NT2/D1 (cell line): ENCODE measurements around the gene YPEL3.

Experiments used
- SUZ12 ChIP-seq: IDR thresholded peaks from 2 replicates; pipeline ENCODE4 v1.6.1; 2011; ENCODE audit not compliant: insufficient read length, insufficient read depth; ENCODE audit errors: extremely low read depth
- YY1 ChIP-seq: IDR thresholded peaks from 2 replicates; pipeline ENCODE4 v1.6.1; 2011; ENCODE audit not compliant: insufficient read length, insufficient read depth
- ZNF274 ChIP-seq: IDR thresholded peaks from 2 replicates; pipeline ENCODE4 v1.6.1; 2011; ENCODE audit warnings: mild to moderate bottlenecking, low read depth, low read length

DNA sequence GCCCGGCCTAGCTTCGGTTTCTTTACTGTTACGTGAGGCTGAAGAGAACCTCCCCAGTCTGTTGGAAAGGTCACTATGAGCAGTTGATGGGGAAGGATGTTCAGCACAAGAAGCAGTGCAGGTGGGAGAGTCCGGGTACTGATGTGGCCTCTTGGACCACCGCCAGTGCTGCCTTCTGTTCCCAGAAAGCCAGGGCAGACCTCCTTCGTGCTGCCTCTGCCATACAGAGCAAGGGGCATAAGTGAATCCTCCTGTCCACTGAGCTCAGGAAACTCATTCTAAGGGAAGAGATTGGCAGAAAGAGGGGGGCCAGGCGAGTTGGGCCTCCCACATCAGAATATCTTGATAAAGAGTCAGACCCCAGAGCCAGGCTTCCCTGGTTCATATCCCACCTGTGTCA lies 16.5 kb downstream of the YPEL3 start:
- TF ChIP-seq SUZ12, result no peak
- TF ChIP-seq YY1, result no peak
- TF ChIP-seq ZNF274, result no peak
